ENCODE measurements around the gene LONRF2.

LONRF2 gene

GRCh38 chr2:100297511-100297910, 24.8 kb downstream of the LONRF2 start:
- H3K36me3 ChIP-seq = no peaks in the 10 kb centered on the region
- H3K9me3 ChIP-seq = no peaks in the 10 kb centered on the region
- no peaks in the 10 kb centered on the region for H3K4me1 ChIP-seq (ENCODE audit: control insufficient read depth in 1 of 2, insufficient read depth in 1 of 2, low read depth in 1 of 2, low read length in 1 of 2)
- H3K4me3 ChIP-seq (ENCODE audit: low read depth in 1 of 2, low read length in 1 of 2) = no peak overlapping the region
- TF ChIP-seq CTCF (IDR thresholded peaks at IDR 0.05) = no peak
- H3K27me3 ChIP-seq = peaks cover 3% of the 10 kb centered on the region
- no peak overlapping the region for H3K27ac ChIP-seq

GRCh38 chr2:100294162-100294497, 28.2 kb downstream of the LONRF2 start:
- Histone ChIP-seq H3K9me3 (no peaks in the 10 kb centered on the region), H3K36me3 (no peaks in the 10 kb centered on the region), H3K4me3 (ENCODE audit: low read depth in 1 of 2, low read length in 1 of 2) (no peak overlapping the region), H3K27me3 (peaks cover 3% of the 10 kb centered on the region), H3K27ac (no peak overlapping the region), H3K4me1 (ENCODE audit: control insufficient read depth in 1 of 2, insufficient read depth in 1 of 2, low read depth in 1 of 2, low read length in 1 of 2) (no peaks in the 10 kb centered on the region)
- TF ChIP-seq CTCF (IDR thresholded peaks at IDR 0.05) = no peak

GRCh38 chr2:100293341-100294161, 28.8 kb downstream of the LONRF2 start:
- Histone ChIP-seq H3K9me3 (no peaks in the 10 kb centered on the region), H3K27me3 (peaks cover 3% of the 10 kb centered on the region), H3K4me1 (ENCODE audit: control insufficient read depth in 1 of 2, insufficient read depth in 1 of 2, low read depth in 1 of 2, low read length in 1 of 2) (no peaks in the 10 kb centered on the region), H3K4me3 (ENCODE audit: low read depth in 1 of 2, low read length in 1 of 2) (no peak overlapping the region), H3K27ac (no peak overlapping the region), H3K36me3 (no peaks in the 10 kb centered on the region)
- TF ChIP-seq CTCF (IDR thresholded peaks at IDR 0.05) = no peak

GRCh38 chr2:100292022-100292580, 30.2 kb downstream of the LONRF2 start:
- H3K36me3 ChIP-seq = no peaks in the 10 kb centered on the region
- no peaks in the 10 kb centered on the region for H3K4me1 ChIP-seq (ENCODE audit: control insufficient read depth in 1 of 2, insufficient read depth in 1 of 2, low read depth in 1 of 2, low read length in 1 of 2)
- no peak for TF ChIP-seq CTCF (IDR thresholded peaks at IDR 0.05)
- H3K27me3 ChIP-seq = peaks cover 3% of the 10 kb centered on the region
- H3K4me3 ChIP-seq (ENCODE audit: low read depth in 1 of 2, low read length in 1 of 2) = no peak overlapping the region
- no peaks in the 10 kb centered on the region for H3K9me3 ChIP-seq
- no peak overlapping the region for H3K27ac ChIP-seq

- no peak overlapping the region for H3K27ac ChIP-seq
- TF ChIP-seq CTCF (IDR thresholded peaks at IDR 0.05) = no peak
These were observed 30.9 kb downstream of the LONRF2 start for GRCh38 chr2:100291152-100291970.

More at GRCh38 chr2:100291152-100291970, 30.9 kb downstream of the LONRF2 start:
- H3K9me3 ChIP-seq = no peaks in the 10 kb centered on the region
- no peaks in the 10 kb centered on the region for H3K36me3 ChIP-seq
- peaks cover 2% of the 10 kb centered on the region for H3K27me3 ChIP-seq
- no peak overlapping the region for H3K4me3 ChIP-seq (ENCODE audit: low read depth in 1 of 2, low read length in 1 of 2)
- H3K4me1 ChIP-seq (ENCODE audit: control insufficient read depth in 1 of 2, insufficient read depth in 1 of 2, low read depth in 1 of 2, low read length in 1 of 2) = no peaks in the 10 kb centered on the region

All from neutrophil (primary cell).